A549 treated with AZD9567 at 1 μM for 4 hours (cell line): ENCODE results near the gene ENG. TPM values are rescaled to one million over a fixed set of nuclear protein-coding genes. Genes with fewer than 3 reads are reported as not detected.

Experiments used
- total RNA-seq: library from RNA; stranded (reverse); fragments of 200-300 nt; extraction: Qiagen RNA extraction; gene quantifications from 5 replicates; pipeline ENCODE4 v1.2.3, GENCODE V29; 2022; ENCODE audit not compliant: insufficient read depth

Gene ENG
- 0.09 to 0.24 TPM (median 0.14 TPM) in 4 of 5 replicates, not detected in the other for total RNA-seq

GRCh38 chr9:127854184-127854806, at the start of gene ENG:
ENG (minus strand) TSS chr9:127854658; CDS start chr9:127854355, 303 bp downstream.

GRCh38 chr9:127899128-127899943, 44.9 kb upstream of the ENG start, which contains the start of gene ST6GALNAC6:
ST6GALNAC6 (minus strand) TSS chr9:127899603; CDS start chr9:127897981, 1,622 bp downstream.

GRCh38 chr9:127877566-127877998, 23.1 kb upstream of the ENG start, which contains the start of gene AK1:
AK1 (minus strand) TSS chr9:127877675; CDS start chr9:127874617, 3,058 bp downstream.

GRCh38 chr9:127802576-127803443, 51.6 kb downstream of the ENG start, which contains the start of gene FPGS:
FPGS (plus strand) TSS chr9:127802882; CDS start chr9:127802925, 43 bp downstream.

GRCh38 chr9:127785933-127786772, 68.3 kb downstream of the ENG start, which contains the start of gene CDK9:
CDK9 (plus strand) TSS chr9:127786034; CDS start chr9:127786149, 115 bp downstream.

GRCh38 chr9:127778280-127779135, 76.0 kb downstream of the ENG start, which contains the start of gene SH2D3C:
SH2D3C (minus strand) TSS chr9:127778666; CDS start chr9:127778627, 39 bp downstream.

Other genes with a start within 250 kb of the ENG start
- 16.1 to 20.8 TPM (median 19.9 TPM) in 5 replicates for gene STXBP1, start 242.4 kb downstream of the ENG start, total RNA-seq
- 0.08 to 0.13 TPM (median 0.12 TPM) in 3 of 5 replicates, not detected in the others for gene CFAP157, start 147.7 kb downstream of the ENG start, total RNA-seq
- 15.7 to 24.3 TPM (median 19.7 TPM) in 5 replicates for gene PTRH1, start 139.0 kb downstream of the ENG start, total RNA-seq
- 0.02 to 0.03 TPM (median 0.03 TPM) in 3 of 5 replicates, not detected in the others for gene TTC16, start 138.6 kb downstream of the ENG start, total RNA-seq
- 13.6 to 18.7 TPM (median 16.3 TPM) in 5 replicates for gene TOR2A, start 119.4 kb downstream of the ENG start, total RNA-seq
- 0.08 to 0.26 TPM (median 0.19 TPM) in 4 of 5 replicates, not detected in the other for gene SH2D3C, start 76.0 kb downstream of the ENG start, total RNA-seq
- 48.0 to 74.8 TPM (median 51.5 TPM) in 5 replicates for gene CDK9, start 68.6 kb downstream of the ENG start, total RNA-seq
- gene FPGS, start 51.8 kb downstream of the ENG start, total RNA-seq: 43.6 to 54.9 TPM (median 49.8 TPM) in 5 replicates
- 41.8 to 82.0 TPM (median 73.1 TPM) in 5 replicates for gene AK1, start 23.0 kb upstream of the ENG start, total RNA-seq
- 19.5 to 29.9 TPM (median 22.3 TPM) in 5 replicates for gene ST6GALNAC6, start 44.9 kb upstream of the ENG start, total RNA-seq
- 16.1 to 19.0 TPM (median 18.1 TPM) in 5 replicates for gene ST6GALNAC4, start 62.4 kb upstream of the ENG start, total RNA-seq
- gene PIP5KL1, start 76.1 kb upstream of the ENG start, total RNA-seq: 1.1 to 7.0 TPM (median 2.2 TPM) in 5 replicates
- gene DPM2, start 83.2 kb upstream of the ENG start, total RNA-seq: 38.0 to 48.2 TPM (median 43.1 TPM) in 5 replicates
- gene EEIG1, start 126.3 kb upstream of the ENG start, total RNA-seq: 35.1 to 66.4 TPM (median 44.3 TPM) in 5 replicates
- 2.6 to 6.8 TPM (median 6.1 TPM) in 5 replicates for gene NAIF1, start 212.7 kb upstream of the ENG start, total RNA-seq
- 5.6 to 9.4 TPM (median 8.3 TPM) in 5 replicates for gene SLC25A25, start 213.6 kb upstream of the ENG start, total RNA-seq